Stimulated activated CD8-positive, alpha-beta memory T cell treated with anti-CD3 and anti-CD28 coated beads, Interleukin-7, amount 100 ng/mL, for 24 hours (primary cell): Measurements from ENCODE around the gene C1orf122.
"Not testable (repeated sequence)": the region's sequence is repeated elsewhere in the genome, so short reads cannot be mapped to it uniquely, and the experiment has no call there.

Source experiments
- DNase-seq: peaks from one replicate; pipeline ENCODE4 v3.0.0-alpha.2; 2020; ENCODE audit warnings: low read depth

C1orf122 gene

GRCh38 chr1:37807555-37808368 lies at the start of gene C1orf122, which contains the start of gene YRDC:
C1orf122 (plus strand) TSS chr1:37807790; CDS start chr1:37808405, 615 bp downstream.
YRDC (minus strand) TSS chr1:37808208; CDS start chr1:37808180, 28 bp downstream.
- DNase-seq: peak; percentile 90

- no peak for DNase-seq
Measured at GRCh38 chr1:37759451-37759850, 48.1 kb upstream of the C1orf122 start.

GRCh38 chr1:37761416-37762095 lies 46.0 kb upstream of the C1orf122 start:
- no peak for DNase-seq

- no peak for DNase-seq
Measured at GRCh38 chr1:37762516-37762915, 45.1 kb upstream of the C1orf122 start.

GRCh38 chr1:37763791-37764413 lies 43.7 kb upstream of the C1orf122 start:
- DNase-seq: no peak

- peak; percentile 26 for DNase-seq
Measured at GRCh38 chr1:37764414-37764825, 43.2 kb upstream of the C1orf122 start.

- no peak for DNase-seq
Measured at GRCh38 chr1:37764888-37765441, 42.6 kb upstream of the C1orf122 start, which contains the start of gene EPHA10. EPHA10 (minus strand) TSS chr1:37765120; CDS start chr1:37765066, 54 bp downstream.

- DNase-seq: no peak
Measured at GRCh38 chr1:37765916-37766664, 41.5 kb upstream of the C1orf122 start.

GRCh38 chr1:37767488-37767887 lies 40.1 kb upstream of the C1orf122 start:
- DNase-seq: no peak

GRCh38 chr1:37771440-37771839 lies 36.1 kb upstream of the C1orf122 start:
- DNase-seq: not testable (repeated sequence)

GRCh38 chr1:37776946-37777516 lies 30.6 kb upstream of the C1orf122 start:
- no peak for DNase-seq

GRCh38 chr1:37778654-37779053 lies 28.9 kb upstream of the C1orf122 start:
- no peak for DNase-seq

GRCh38 chr1:37782491-37782890 lies 25.1 kb upstream of the C1orf122 start:
- DNase-seq: no peak

- no peak for DNase-seq
Measured at GRCh38 chr1:37792943-37793686, 14.5 kb upstream of the C1orf122 start.

- DNase-seq: no peak
Measured at GRCh38 chr1:37793773-37794371, 13.7 kb upstream of the C1orf122 start, which contains the start of gene MANEAL. MANEAL (plus strand) TSS chr1:37793847; CDS start chr1:37794183, 336 bp downstream.

GRCh38 chr1:37794372-37795339 lies 12.9 kb upstream of the C1orf122 start:
- no peak for DNase-seq

- no peak for DNase-seq
Measured at GRCh38 chr1:37795340-37796125, 12.1 kb upstream of the C1orf122 start.
